Measurements from ENCODE around the gene SLC9A5. TPM values are rescaled to one million over a fixed set of nuclear protein-coding genes. Genes with fewer than 3 reads are reported as not detected.

The SLC9A5 gene
- total RNA-seq, 1 donor from 2014 or later, result 1.4 TPM

DNA sequence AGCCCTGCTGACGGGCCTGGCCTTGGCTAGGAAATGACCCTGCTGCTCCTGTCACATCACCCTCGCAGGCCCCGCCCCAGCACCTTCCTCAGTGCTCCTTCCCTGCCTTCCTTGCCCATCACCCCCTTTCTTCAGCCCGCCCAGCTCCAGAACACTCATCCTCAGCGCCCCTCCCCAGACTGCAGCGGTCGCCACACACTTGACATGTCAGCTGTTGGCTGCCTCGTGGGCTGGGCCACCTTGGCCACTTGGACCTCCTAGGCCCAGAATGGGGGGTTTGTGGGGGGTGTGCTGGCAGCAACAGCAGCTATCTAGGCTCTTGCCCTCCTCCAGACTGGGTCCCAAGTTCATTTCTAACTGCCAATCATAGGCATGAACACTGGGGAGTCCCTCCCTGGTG, 39.2 kb upstream of the SLC9A5 start:
- TF ChIP-seq, protein P1, sequence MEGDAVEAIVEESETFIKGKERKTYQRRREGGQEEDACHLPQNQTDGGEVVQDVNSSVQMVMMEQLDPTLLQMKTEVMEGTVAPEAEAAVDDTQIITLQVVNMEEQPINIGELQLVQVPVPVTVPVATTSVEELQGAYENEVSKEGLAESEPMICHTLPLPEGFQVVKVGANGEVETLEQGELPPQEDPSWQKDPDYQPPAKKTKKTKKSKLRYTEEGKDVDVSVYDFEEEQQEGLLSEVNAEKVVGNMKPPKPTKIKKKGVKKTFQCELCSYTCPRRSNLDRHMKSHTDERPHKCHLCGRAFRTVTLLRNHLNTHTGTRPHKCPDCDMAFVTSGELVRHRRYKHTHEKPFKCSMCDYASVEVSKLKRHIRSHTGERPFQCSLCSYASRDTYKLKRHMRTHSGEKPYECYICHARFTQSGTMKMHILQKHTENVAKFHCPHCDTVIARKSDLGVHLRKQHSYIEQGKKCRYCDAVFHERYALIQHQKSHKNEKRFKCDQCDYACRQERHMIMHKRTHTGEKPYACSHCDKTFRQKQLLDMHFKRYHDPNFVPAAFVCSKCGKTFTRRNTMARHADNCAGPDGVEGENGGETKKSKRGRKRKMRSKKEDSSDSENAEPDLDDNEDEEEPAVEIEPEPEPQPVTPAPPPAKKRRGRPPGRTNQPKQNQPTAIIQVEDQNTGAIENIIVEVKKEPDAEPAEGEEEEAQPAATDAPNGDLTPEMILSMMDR (IDR thresholded peaks at IDR 0.05; ENCODE audit: partially characterized antibody, unreplicated experiment), result no peak
- DNase-seq, result no peak
- peaks cover 6% of the 10 kb centered on the region for H3K27me3 Mint-ChIP-seq (ENCODE audit: unreplicated experiment)
- no peak overlapping the region for H3K27ac Mint-ChIP-seq (ENCODE audit: unreplicated experiment)
- no peaks in the 10 kb centered on the region for H3K36me3 Mint-ChIP-seq (ENCODE audit: unreplicated experiment)
- H3K4me1 Mint-ChIP-seq (ENCODE audit: low read depth, unreplicated experiment), result no peaks in the 10 kb centered on the region
- peaks cover 2% of the 10 kb centered on the region for H3K9me3 Mint-ChIP-seq (ENCODE audit: unreplicated experiment)
- no peak overlapping the region for H3K4me3 Mint-ChIP-seq (ENCODE audit: unreplicated experiment)

- TF ChIP-seq, protein P1 (IDR thresholded peaks at IDR 0.05; ENCODE audit: partially characterized antibody, unreplicated experiment), result no peak
- no peaks in the 10 kb centered on the region for H3K36me3 Mint-ChIP-seq (ENCODE audit: unreplicated experiment)
- no peak overlapping the region for H3K4me3 Mint-ChIP-seq (ENCODE audit: unreplicated experiment)
- no peak overlapping the region for H3K27ac Mint-ChIP-seq (ENCODE audit: unreplicated experiment)
- no peaks in the 10 kb centered on the region for H3K4me1 Mint-ChIP-seq (ENCODE audit: low read depth, unreplicated experiment)
- peaks cover 2% of the 10 kb centered on the region for H3K9me3 Mint-ChIP-seq (ENCODE audit: unreplicated experiment)
- H3K27me3 Mint-ChIP-seq (ENCODE audit: unreplicated experiment), result peaks cover 6% of the 10 kb centered on the region
- no peak for DNase-seq
These were observed 38.5 kb upstream of the SLC9A5 start for GRCh38 chr16:67210069-67210937.

GRCh38 chr16:67211674-67212073, 37.1 kb upstream of the SLC9A5 start:
- no peak overlapping the region for H3K4me3 Mint-ChIP-seq (ENCODE audit: unreplicated experiment)
- H3K27ac Mint-ChIP-seq (ENCODE audit: unreplicated experiment), result no peak overlapping the region
- H3K36me3 Mint-ChIP-seq (ENCODE audit: unreplicated experiment), result no peaks in the 10 kb centered on the region
- no peak for DNase-seq
- H3K27me3 Mint-ChIP-seq (ENCODE audit: unreplicated experiment), result peaks cover 9% of the 10 kb centered on the region
- no peaks in the 10 kb centered on the region for H3K4me1 Mint-ChIP-seq (ENCODE audit: low read depth, unreplicated experiment)
- peaks cover 6% of the 10 kb centered on the region for H3K9me3 Mint-ChIP-seq (ENCODE audit: unreplicated experiment)
- TF ChIP-seq, protein P1 (IDR thresholded peaks at IDR 0.05; ENCODE audit: partially characterized antibody, unreplicated experiment), result no peak

DNA sequence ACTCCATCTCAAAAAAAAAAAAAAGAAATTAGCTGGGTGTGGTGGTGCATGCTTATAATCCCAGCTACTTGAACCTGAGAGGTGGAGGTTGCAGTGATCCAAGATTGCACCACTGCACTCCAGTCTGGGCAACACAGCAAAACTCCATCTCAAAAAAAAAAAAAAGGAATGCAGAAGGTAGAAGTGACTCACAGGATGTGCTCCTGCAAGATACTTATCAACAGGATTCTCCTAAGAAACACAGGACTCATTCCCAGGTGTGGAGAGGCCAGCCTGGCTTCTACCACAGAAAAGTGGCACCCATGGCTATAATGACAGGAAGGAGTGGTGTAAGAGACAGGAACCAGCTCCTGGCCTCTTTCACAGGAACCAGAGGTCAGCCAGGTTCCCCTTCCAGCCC, 36.0 kb upstream of the SLC9A5 start:
- Mint-ChIP-seq H3K4me3 (ENCODE audit: unreplicated experiment) (no peak overlapping the region), H3K36me3 (ENCODE audit: unreplicated experiment) (peaks cover 10% of the 10 kb centered on the region), H3K4me1 (ENCODE audit: low read depth, unreplicated experiment) (no peaks in the 10 kb centered on the region), H3K9me3 (ENCODE audit: unreplicated experiment) (peaks cover 11% of the 10 kb centered on the region), H3K27me3 (ENCODE audit: unreplicated experiment) (peaks cover 14% of the 10 kb centered on the region), H3K27ac (ENCODE audit: unreplicated experiment) (no peak overlapping the region)
- TF ChIP-seq, protein P1 (IDR thresholded peaks at IDR 0.05; ENCODE audit: partially characterized antibody, unreplicated experiment), result no peak
- no peak for DNase-seq
